ENCODE measurements around the gene TMIGD3.

TMIGD3 gene

GRCh38 chr1:111489604-111490003, 13.8 kb downstream of the TMIGD3 start:
- ATAC-seq (ENCODE audit: insufficient read depth, low read depth) (no peak), DNase-seq (no peak)
- Histone ChIP-seq H3K4me3 (ENCODE audit: low read depth in 1 of 2, low read length in 2 of 2) (no peak overlapping the region), H4K20me1 (ENCODE audit: insufficient read depth, low read length) (no peaks in the 10 kb centered on the region), H3K36me3 (ENCODE audit: insufficient read depth, low read length) (no peaks in the 10 kb centered on the region), H3K79me2 (ENCODE audit: insufficient read depth, low read length) (no peaks in the 10 kb centered on the region), H3K9ac (ENCODE audit: low read depth, low read length) (no peak overlapping the region), H3K4me2 (ENCODE audit: insufficient read depth, low read length) (no peak overlapping the region), H3K4me1 (ENCODE audit: insufficient read depth, low read length) (no peaks in the 10 kb centered on the region), H2AFZ (ENCODE audit: low read depth, low read length) (no peak overlapping the region), H3K9me3 (ENCODE audit: insufficient read depth, low read length, severe bottlenecking) (no peaks in the 10 kb centered on the region), H3K27me3 (ENCODE audit: insufficient read depth, low read length, poor library complexity) (no peaks in the 10 kb centered on the region), H3K27ac (ENCODE audit: low read length) (no peak overlapping the region)
- no peak for TF ChIP-seq CTCF (IDR thresholded peaks at IDR 0.05; ENCODE audit: borderline replicate concordance, extremely low read depth, low read length, poor library complexity, severe bottlenecking)
- no peak for TF ChIP-seq EZH2 (IDR thresholded peaks at IDR 0.05; ENCODE audit: borderline replicate concordance, low read depth, low read length, severe bottlenecking)

GRCh38 chr1:111488669-111489068, 14.8 kb downstream of the TMIGD3 start:
- no peaks in the 10 kb centered on the region for H3K79me2 ChIP-seq (ENCODE audit: insufficient read depth, low read length)
- H3K27ac ChIP-seq (ENCODE audit: low read length) = no peak overlapping the region
- H3K4me3 ChIP-seq (ENCODE audit: low read depth in 1 of 2, low read length in 2 of 2) = no peak overlapping the region
- H4K20me1 ChIP-seq (ENCODE audit: insufficient read depth, low read length) = no peaks in the 10 kb centered on the region
- no peaks in the 10 kb centered on the region for H3K27me3 ChIP-seq (ENCODE audit: insufficient read depth, low read length, poor library complexity)
- TF ChIP-seq EZH2 (IDR thresholded peaks at IDR 0.05; ENCODE audit: borderline replicate concordance, low read depth, low read length, severe bottlenecking) = no peak
- TF ChIP-seq CTCF (IDR thresholded peaks at IDR 0.05; ENCODE audit: borderline replicate concordance, extremely low read depth, low read length, poor library complexity, severe bottlenecking) = no peak
- H3K36me3 ChIP-seq (ENCODE audit: insufficient read depth, low read length) = no peaks in the 10 kb centered on the region
- H3K4me2 ChIP-seq (ENCODE audit: insufficient read depth, low read length) = no peak overlapping the region
- no peak for ATAC-seq (ENCODE audit: insufficient read depth, low read depth)
- no peak overlapping the region for H2AFZ ChIP-seq (ENCODE audit: low read depth, low read length)
- H3K4me1 ChIP-seq (ENCODE audit: insufficient read depth, low read length) = no peaks in the 10 kb centered on the region
- H3K9me3 ChIP-seq (ENCODE audit: insufficient read depth, low read length, severe bottlenecking) = no peaks in the 10 kb centered on the region
- no peak overlapping the region for H3K9ac ChIP-seq (ENCODE audit: low read depth, low read length)
- DNase-seq = no peak

DNA sequence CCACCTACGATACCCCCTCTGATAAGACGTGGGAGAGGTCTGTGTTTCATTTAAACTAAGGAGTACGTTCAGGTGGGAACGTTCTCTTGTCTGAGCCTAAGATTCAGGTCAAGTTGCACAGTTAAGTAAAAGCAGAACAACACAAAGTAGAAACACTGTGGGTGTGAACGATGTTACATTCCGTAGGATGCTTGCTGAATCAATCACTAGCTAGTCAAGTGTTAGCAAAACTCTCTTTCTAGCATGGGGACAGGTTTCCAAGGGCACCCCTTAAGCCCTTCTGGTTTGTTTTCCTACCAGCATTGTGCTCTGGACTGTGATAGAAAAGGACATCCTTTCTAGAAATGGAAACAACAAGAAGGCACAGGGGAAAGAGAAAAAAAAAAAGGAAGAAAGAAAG, 16.3 kb downstream of the TMIGD3 start:
- no peaks in the 10 kb centered on the region for H3K79me2 ChIP-seq (ENCODE audit: insufficient read depth, low read length)
- no peaks in the 10 kb centered on the region for H3K4me1 ChIP-seq (ENCODE audit: insufficient read depth, low read length)
- no peak overlapping the region for H3K27ac ChIP-seq (ENCODE audit: low read length)
- ATAC-seq (ENCODE audit: insufficient read depth, low read depth) = no peak
- no peak overlapping the region for H3K4me3 ChIP-seq (ENCODE audit: low read depth in 1 of 2, low read length in 2 of 2)
- H3K27me3 ChIP-seq (ENCODE audit: insufficient read depth, low read length, poor library complexity) = no peaks in the 10 kb centered on the region
- no peaks in the 10 kb centered on the region for H4K20me1 ChIP-seq (ENCODE audit: insufficient read depth, low read length)
- H3K9me3 ChIP-seq (ENCODE audit: insufficient read depth, low read length, severe bottlenecking) = no peaks in the 10 kb centered on the region
- no peak overlapping the region for H3K4me2 ChIP-seq (ENCODE audit: insufficient read depth, low read length)
- DNase-seq = no peak
- no peak overlapping the region for H2AFZ ChIP-seq (ENCODE audit: low read depth, low read length)
- no peak for TF ChIP-seq EZH2 (IDR thresholded peaks at IDR 0.05; ENCODE audit: borderline replicate concordance, low read depth, low read length, severe bottlenecking)
- no peak for TF ChIP-seq CTCF (IDR thresholded peaks at IDR 0.05; ENCODE audit: borderline replicate concordance, extremely low read depth, low read length, poor library complexity, severe bottlenecking)
- no peak overlapping the region for H3K9ac ChIP-seq (ENCODE audit: low read depth, low read length)
- H3K36me3 ChIP-seq (ENCODE audit: insufficient read depth, low read length) = no peaks in the 10 kb centered on the region

- no peaks in the 10 kb centered on the region for H3K36me3 ChIP-seq (ENCODE audit: insufficient read depth, low read length)
- no peaks in the 10 kb centered on the region for H3K27me3 ChIP-seq (ENCODE audit: insufficient read depth, low read length, poor library complexity)
- H3K9ac ChIP-seq (ENCODE audit: low read depth, low read length) = no peak overlapping the region
- no peaks in the 10 kb centered on the region for H3K4me1 ChIP-seq (ENCODE audit: insufficient read depth, low read length)
- no peak for ATAC-seq (ENCODE audit: insufficient read depth, low read depth)
- no peak overlapping the region for H3K27ac ChIP-seq (ENCODE audit: low read length)
- H3K4me2 ChIP-seq (ENCODE audit: insufficient read depth, low read length) = no peak overlapping the region
- no peak overlapping the region for H3K4me3 ChIP-seq (ENCODE audit: low read depth in 1 of 2, low read length in 2 of 2)
- H3K79me2 ChIP-seq (ENCODE audit: insufficient read depth, low read length) = no peaks in the 10 kb centered on the region
- no peaks in the 10 kb centered on the region for H3K9me3 ChIP-seq (ENCODE audit: insufficient read depth, low read length, severe bottlenecking)
- H4K20me1 ChIP-seq (ENCODE audit: insufficient read depth, low read length) = no peaks in the 10 kb centered on the region
- TF ChIP-seq EZH2 (IDR thresholded peaks at IDR 0.05; ENCODE audit: borderline replicate concordance, low read depth, low read length, severe bottlenecking) (no peak), CTCF (IDR thresholded peaks at IDR 0.05; ENCODE audit: borderline replicate concordance, extremely low read depth, low read length, poor library complexity, severe bottlenecking) (no peak)
- no peak for DNase-seq
- no peak overlapping the region for H2AFZ ChIP-seq (ENCODE audit: low read depth, low read length)
Observed at GRCh38 chr1:111486431-111486830, 17.0 kb downstream of the TMIGD3 start.

All from DND-41 (cell line).